Activated CD8-positive, alpha-beta T cell treated with anti-CD3 and anti-CD28 coated beads for 36 hours (primary cell): ENCODE measurements around the gene RBM12. TPM values are rescaled to one million over a fixed set of nuclear protein-coding genes. Genes with fewer than 3 reads are reported as not detected.

Source experiments
- ATAC-seq: fragments of 200-7000 bp; cut with Tn5 transposase; one replicate; pipeline ENCODE4 v1.10.0; 2021; ENCODE audit warnings: mild to moderate bottlenecking, moderate library complexity
- CTCF ChIA-PET: fragments of 350-600 bp; sonication (Branson Sonifier 250); formaldehyde crosslinking; loops from one replicate; lab custom pipeline; 2021; ENCODE audit warnings: antibody characterized with exemption; lab: Charles Lee
- POLR2A ChIA-PET: fragments of 350-600 bp; sonication (Branson Sonifier 250); formaldehyde crosslinking; loops from one replicate; lab custom pipeline; 2021; ENCODE audit warnings: antibody characterized with exemption; lab: Charles Lee
- DNase-seq: peaks from one replicate; pipeline ENCODE4 v3.0.0-alpha.2; 2020
- H3K27ac Mint-ChIP-seq: one replicate; pipeline ENCODE4 v1.8.0; 2021; ENCODE audit warnings: mild to moderate bottlenecking, mixed read lengths
- H3K27me3 Mint-ChIP-seq: one replicate; pipeline ENCODE4 v1.8.0; 2021; ENCODE audit warnings: mixed read lengths
- H3K36me3 Mint-ChIP-seq: one replicate; pipeline ENCODE4 v1.8.0; 2021; ENCODE audit warnings: low read depth, mixed read lengths
- H3K4me1 Mint-ChIP-seq: one replicate; pipeline ENCODE4 v1.8.0; 2021; ENCODE audit warnings: low read depth, mixed read lengths
- H3K4me3 Mint-ChIP-seq: one replicate; pipeline ENCODE4 v1.8.0; 2021; ENCODE audit warnings: mild to moderate bottlenecking, moderate library complexity, mixed read lengths
- H3K9me3 Mint-ChIP-seq: one replicate; pipeline ENCODE4 v1.8.0; 2021; ENCODE audit warnings: mixed read lengths
- intact Hi-C: fragments of 100-400 bp; cut with micrococcal nuclease; formaldehyde crosslinking; loops from one replicate; pipeline ENCODE4 v1.10.0; 2022
- total RNA-seq, 2 experiments: library from RNA; stranded (reverse); gene quantifications; one replicate each; pipeline ENCODE4 v1.2.3, GENCODE V29; 2021
- TF ChIP-seq, protein P1 (sequence below): fragments of 200-600 bp; IDR thresholded peaks from one replicate; pipeline ENCODE4 v1.8.0; 2022; ENCODE audit warnings: antibody characterized with exemption, mild to moderate bottlenecking

Gene RBM12
- total RNA-seq, 2 experiments from 2014 or later: 111 to 114 TPM

DNA sequence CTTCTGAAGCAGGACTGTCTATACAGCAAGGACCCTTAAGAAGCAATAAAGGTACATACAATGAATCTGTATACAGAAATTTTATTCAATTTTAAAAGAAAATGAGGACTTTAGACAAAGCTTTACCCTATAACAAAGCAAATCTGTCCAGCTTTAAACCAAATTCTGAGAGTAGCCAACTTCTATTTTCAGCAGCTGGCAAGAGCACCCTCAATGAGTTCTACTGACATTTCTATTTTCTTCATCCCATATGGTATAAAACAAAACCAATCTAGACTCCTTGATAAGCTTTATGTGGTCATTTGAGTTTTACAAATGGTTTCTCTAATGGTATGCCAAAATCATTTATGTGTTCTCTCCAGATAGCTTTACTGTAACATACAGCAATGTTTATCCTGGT, 12.7 kb downstream of the RBM12 start:
- H3K4me3 Mint-ChIP-seq: no peak overlapping the region
- CTCF ChIA-PET: interaction anchor here (0.9 kb wide), 1 partner anchor 9 kb away, joined by 3 read pairs; no protein-coding TSS in a partner anchor

DNA sequence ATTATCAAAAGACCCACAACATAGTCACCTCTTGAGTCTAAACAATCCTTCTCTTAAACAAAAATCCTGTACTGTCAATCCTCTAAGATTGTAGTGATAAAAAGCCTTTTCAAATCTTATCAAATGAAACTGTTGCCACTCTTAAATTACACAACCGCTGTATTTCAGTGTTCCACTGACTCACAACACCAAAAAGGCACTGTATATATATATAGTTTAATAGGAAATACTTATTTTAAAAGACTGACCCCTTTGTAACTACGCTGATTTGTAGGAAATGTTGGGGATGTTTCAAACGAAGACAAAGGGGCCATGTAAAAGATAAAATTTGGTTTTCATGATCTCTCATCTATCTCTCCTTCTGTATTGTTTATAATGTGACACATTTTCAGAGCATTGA, 14.1 kb downstream of the RBM12 start:
- Mint-ChIP-seq H3K9me3 (no peaks in the 10 kb centered on the region), H3K4me3 (no peak overlapping the region), H3K36me3 (peaks cover 38% of the 10 kb centered on the region), H3K27me3 (no peaks in the 10 kb centered on the region), H3K27ac (peak overlapping the region; percentile 3), H3K4me1 (peaks cover 56% of the 10 kb centered on the region)
- no peak for DNase-seq
- POLR2A ChIA-PET: interaction anchor here (1.5 to 2.4 kb wide), 3 partner anchors 8 to 13 kb away, joined by 3 to 11 read pairs (median 3); no protein-coding TSS in a partner anchor
- intact Hi-C loops: no loop called here
- no peak for ATAC-seq
- TF ChIP-seq, protein P1, sequence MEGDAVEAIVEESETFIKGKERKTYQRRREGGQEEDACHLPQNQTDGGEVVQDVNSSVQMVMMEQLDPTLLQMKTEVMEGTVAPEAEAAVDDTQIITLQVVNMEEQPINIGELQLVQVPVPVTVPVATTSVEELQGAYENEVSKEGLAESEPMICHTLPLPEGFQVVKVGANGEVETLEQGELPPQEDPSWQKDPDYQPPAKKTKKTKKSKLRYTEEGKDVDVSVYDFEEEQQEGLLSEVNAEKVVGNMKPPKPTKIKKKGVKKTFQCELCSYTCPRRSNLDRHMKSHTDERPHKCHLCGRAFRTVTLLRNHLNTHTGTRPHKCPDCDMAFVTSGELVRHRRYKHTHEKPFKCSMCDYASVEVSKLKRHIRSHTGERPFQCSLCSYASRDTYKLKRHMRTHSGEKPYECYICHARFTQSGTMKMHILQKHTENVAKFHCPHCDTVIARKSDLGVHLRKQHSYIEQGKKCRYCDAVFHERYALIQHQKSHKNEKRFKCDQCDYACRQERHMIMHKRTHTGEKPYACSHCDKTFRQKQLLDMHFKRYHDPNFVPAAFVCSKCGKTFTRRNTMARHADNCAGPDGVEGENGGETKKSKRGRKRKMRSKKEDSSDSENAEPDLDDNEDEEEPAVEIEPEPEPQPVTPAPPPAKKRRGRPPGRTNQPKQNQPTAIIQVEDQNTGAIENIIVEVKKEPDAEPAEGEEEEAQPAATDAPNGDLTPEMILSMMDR: no peak
- CTCF ChIA-PET: no interaction called here

More for the DNA sequence above, 12.7 kb downstream of the RBM12 start:
- intact Hi-C loops: no loop called here
- H3K4me1 Mint-ChIP-seq: peaks cover 53% of the 10 kb centered on the region
- TF ChIP-seq, protein P1: no peak
- DNase-seq (no peak), ATAC-seq (no peak)
- no peaks in the 10 kb centered on the region for H3K27me3 Mint-ChIP-seq
- peaks cover 38% of the 10 kb centered on the region for H3K36me3 Mint-ChIP-seq
- POLR2A ChIA-PET: interaction anchor here (1.3 to 4.3 kb wide), 4 partner anchors 11 to 91 kb away, joined by 3 to 30 read pairs (median 4); partner anchors contain the start of genes CPNE1 and RBM12
- peak overlapping the region; percentile 42 for H3K27ac Mint-ChIP-seq
- H3K9me3 Mint-ChIP-seq: no peaks in the 10 kb centered on the region

DNA sequence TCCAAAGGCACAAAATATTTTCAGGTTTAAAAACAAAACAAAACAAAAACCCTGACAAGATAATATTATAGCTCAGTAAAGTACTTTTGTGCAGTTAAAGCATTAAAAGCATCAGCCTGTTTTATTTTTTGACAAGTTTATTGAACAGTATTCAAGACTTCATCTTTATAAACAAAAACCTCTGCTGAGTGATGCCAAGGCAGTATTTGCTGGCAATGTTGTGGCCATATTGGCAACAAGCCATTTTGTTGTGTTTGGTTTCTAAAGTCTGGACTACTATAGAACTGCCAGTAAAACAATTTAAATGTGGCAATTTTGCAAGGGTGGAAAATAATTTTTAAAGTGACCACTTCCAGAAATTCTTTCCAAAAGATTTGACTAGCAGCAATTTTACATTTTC, 15.9 kb downstream of the RBM12 start:
- peak overlapping the region; percentile 32 for H3K27ac Mint-ChIP-seq
- H3K27me3 Mint-ChIP-seq: no peaks in the 10 kb centered on the region
- DNase-seq: no peak
- no peak overlapping the region for H3K4me3 Mint-ChIP-seq
- intact Hi-C loops: no loop called here
- POLR2A ChIA-PET: interaction anchor here (1.6 to 2.4 kb wide), 2 partner anchors 8 to 15 kb away, joined by 3 to 11 read pairs; no protein-coding TSS in a partner anchor
- no peak for ATAC-seq
- peaks cover 43% of the 10 kb centered on the region for H3K36me3 Mint-ChIP-seq
- peaks cover 71% of the 10 kb centered on the region for H3K4me1 Mint-ChIP-seq
- CTCF ChIA-PET: interaction anchor here (1.6 to 2.2 kb wide), 2 partner anchors 30 to 33 kb away, joined by 5 to 8 read pairs; partner anchors contain the start of gene SPAG4
- TF ChIP-seq, protein P1: no peak
- no peaks in the 10 kb centered on the region for H3K9me3 Mint-ChIP-seq

DNA sequence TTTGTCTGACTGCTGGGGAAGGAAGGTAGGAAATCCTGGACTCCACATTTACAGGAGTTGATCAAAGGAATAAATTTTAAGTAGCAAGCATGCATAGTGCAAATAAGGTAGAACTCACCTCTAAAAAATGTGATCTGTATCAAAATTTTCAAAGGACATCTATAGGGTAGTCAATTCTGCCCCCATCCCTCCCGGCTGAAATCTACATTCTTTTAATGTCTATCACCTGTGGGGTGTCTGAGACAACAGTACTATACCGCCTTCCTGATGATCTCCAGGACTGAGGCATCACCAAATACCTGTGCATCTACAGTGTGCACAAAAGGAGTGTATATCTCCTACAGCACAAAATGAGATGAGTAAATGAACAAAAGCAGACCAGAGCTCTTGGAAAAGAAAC, 19.9 kb downstream of the RBM12 start:
- peaks cover 43% of the 10 kb centered on the region for H3K36me3 Mint-ChIP-seq
- H3K4me1 Mint-ChIP-seq: peaks cover 82% of the 10 kb centered on the region
- no peaks in the 10 kb centered on the region for H3K9me3 Mint-ChIP-seq
- H3K4me3 Mint-ChIP-seq: no peak overlapping the region
- ChIA-PET POLR2A (interaction anchor here (0.9 to 3.2 kb wide), 2 partner anchors 9 to 18 kb away, joined by 5 to 12 read pairs; no protein-coding TSS in a partner anchor), CTCF (interaction anchor here (1.4 kb wide), 1 partner anchor 8 kb away, joined by 3 read pairs; no protein-coding TSS in a partner anchor)
- TF ChIP-seq, protein P1: no peak
- peak overlapping the region; percentile 17 for H3K27ac Mint-ChIP-seq
- no peak for ATAC-seq
- H3K27me3 Mint-ChIP-seq: no peaks in the 10 kb centered on the region
- DNase-seq: no peak
- intact Hi-C loops: no loop called here

DNA sequence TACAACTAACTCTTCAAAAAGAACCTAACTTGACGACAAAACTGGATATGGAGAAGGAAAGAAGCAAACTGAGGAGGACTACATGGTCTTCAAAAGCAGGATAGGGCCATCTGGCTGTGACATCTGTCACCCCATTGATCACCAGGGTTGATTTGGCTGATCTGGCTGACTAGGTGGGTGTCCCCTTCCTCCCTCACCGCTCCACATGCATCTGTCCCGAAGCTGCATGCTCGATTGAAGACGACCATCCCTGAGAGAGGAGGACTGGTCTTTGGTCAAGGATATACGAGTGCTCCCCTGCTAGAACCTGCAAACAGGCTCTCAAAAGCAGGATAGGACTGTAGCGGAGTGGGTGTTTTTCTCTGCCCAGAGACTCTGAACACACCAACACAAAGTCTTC, 21.7 kb downstream of the RBM12 start:
- TF ChIP-seq, protein P1: no peak
- intact Hi-C loops: no loop called here
- peak overlapping the region; percentile 39 for H3K27ac Mint-ChIP-seq
- peaks cover 25% of the 10 kb centered on the region for H3K36me3 Mint-ChIP-seq
- H3K27me3 Mint-ChIP-seq: no peaks in the 10 kb centered on the region
- H3K4me1 Mint-ChIP-seq: peaks cover 78% of the 10 kb centered on the region
- H3K9me3 Mint-ChIP-seq: no peaks in the 10 kb centered on the region
- no peak for ATAC-seq
- ChIA-PET CTCF (interaction anchor here (1.0 kb wide), 1 partner anchor 17 kb away, joined by 3 read pairs; no protein-coding TSS in a partner anchor), POLR2A (interaction anchor here (1.3 to 1.4 kb wide), 2 partner anchors 15 to 17 kb away, joined by 3 read pairs; no protein-coding TSS in a partner anchor)
- no peak for DNase-seq
- no peak overlapping the region for H3K4me3 Mint-ChIP-seq
